Measurements from ENCODE around the gene JAZF1.

The JAZF1 gene

DNA sequence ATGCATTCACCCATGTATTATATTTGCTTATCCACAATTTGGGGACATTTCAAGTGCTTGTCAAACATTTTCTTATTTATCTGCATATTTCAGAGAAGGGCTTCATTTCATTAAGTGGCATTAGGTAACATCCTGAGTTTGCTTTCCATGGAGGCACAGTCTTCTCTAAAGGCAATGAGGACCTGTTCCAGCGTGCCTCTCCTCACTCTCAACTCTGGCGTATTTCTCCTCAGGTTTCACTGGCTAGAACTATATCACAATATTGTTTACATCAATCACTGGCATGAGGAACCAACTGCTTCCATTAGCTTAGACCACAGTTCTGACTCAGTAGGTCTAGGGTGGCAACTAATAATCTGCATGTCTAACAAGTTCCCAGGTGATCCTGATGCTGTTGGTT is 263.5 kb downstream of the JAZF1 start:
- Histone ChIP-seq H4K91ac (ENCODE audit: low read depth, low read length, poor library complexity) (no peak overlapping the region), H3K4me2 (ENCODE audit: insufficient read depth, low read length, poor library complexity, severe bottlenecking) (no peak overlapping the region), H3K4ac (ENCODE audit: low read length) (no peak overlapping the region), H2AK5ac (ENCODE audit: low read depth, low read length) (no peak overlapping the region), H3K36me3 (replicated peaks in 1 of 2; ENCODE audit: control insufficient read depth in 2 of 2, insufficient read depth in 2 of 2, low read length in 2 of 2) (no peaks in the 10 kb centered on the region), H2BK5ac (ENCODE audit: low read length) (no peak overlapping the region), H3K27ac (replicated peaks; ENCODE audit: low read length) (no peak overlapping the region), H2BK15ac (ENCODE audit: low read length) (no peak overlapping the region), H3K9ac (ENCODE audit: low read depth, low read length, poor library complexity) (no peak overlapping the region), H3K23ac (ENCODE audit: low read depth, low read length, poor library complexity) (no peak overlapping the region), H3K4me1 (ENCODE audit: control insufficient read depth in 2 of 2, insufficient read depth in 1 of 2, low read depth in 1 of 2, low read length in 2 of 2) (peaks cover 6 to 12% of the 10 kb centered on the region in 2 donors), H3K27me3 (ENCODE audit: control insufficient read depth in 3 of 3, insufficient read depth in 3 of 3, low read depth in 1 of 3, low read length in 3 of 3) (no peaks in the 10 kb centered on the region), H2BK120ac (ENCODE audit: low read depth, low read length) (no peak overlapping the region), H2BK12ac (ENCODE audit: low read length) (no peak overlapping the region), H3K4me3 (ENCODE audit: low read length in 2 of 2) (no peak overlapping the region), H3K9me3 (replicated peaks in 1 of 2; ENCODE audit: control insufficient read depth in 2 of 2, insufficient read depth in 1 of 2, low read depth in 1 of 2, low read length in 2 of 2) (no peaks in the 10 kb centered on the region), H4K8ac (ENCODE audit: low read depth, low read length) (no peak overlapping the region), H3K14ac (ENCODE audit: low read length) (no peak overlapping the region), H2AFZ (ENCODE audit: low read length) (no peak overlapping the region), H3K18ac (ENCODE audit: low read length) (no peak overlapping the region), H3K79me1 (ENCODE audit: low read depth, low read length) (no peaks in the 10 kb centered on the region)
- DNase-seq (ENCODE audit: low spot score): no peak
- no CpG with 5 or more reads among the region's 2 CpGs for WGBS, 2 donors (ENCODE audit: extremely low coverage in 2 of 2, insufficient read length in 2 of 2, insufficient replicate concordance in 1 of 2)

DNA sequence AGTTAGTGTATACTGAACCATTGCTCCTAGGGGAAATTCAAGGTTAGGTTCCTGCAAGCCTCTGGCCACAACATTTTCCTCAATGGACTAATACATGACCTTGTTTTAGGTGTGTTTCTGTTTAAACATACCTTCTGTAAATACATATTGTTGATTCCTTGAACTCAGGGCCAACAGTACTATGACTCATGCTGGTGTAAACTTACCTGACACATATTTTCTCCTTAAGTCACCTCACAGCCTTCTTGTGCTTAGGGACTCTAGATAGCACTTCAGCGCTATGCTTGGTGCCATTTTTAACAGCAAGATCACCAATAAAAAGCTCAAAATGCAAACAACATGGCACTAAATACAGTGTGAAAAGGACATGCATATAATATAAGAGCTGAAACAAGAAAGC is 264.2 kb downstream of the JAZF1 start:
- H3K9me3 ChIP-seq (replicated peaks in 1 of 2; ENCODE audit: control insufficient read depth in 2 of 2, insufficient read depth in 1 of 2, low read depth in 1 of 2, low read length in 2 of 2): no peaks in the 10 kb centered on the region
- WGBS, 2 donors (ENCODE audit: extremely low coverage in 2 of 2, insufficient read length in 2 of 2, insufficient replicate concordance in 1 of 2): no CpG with 5 or more reads among the region's 1 CpG

DNA sequence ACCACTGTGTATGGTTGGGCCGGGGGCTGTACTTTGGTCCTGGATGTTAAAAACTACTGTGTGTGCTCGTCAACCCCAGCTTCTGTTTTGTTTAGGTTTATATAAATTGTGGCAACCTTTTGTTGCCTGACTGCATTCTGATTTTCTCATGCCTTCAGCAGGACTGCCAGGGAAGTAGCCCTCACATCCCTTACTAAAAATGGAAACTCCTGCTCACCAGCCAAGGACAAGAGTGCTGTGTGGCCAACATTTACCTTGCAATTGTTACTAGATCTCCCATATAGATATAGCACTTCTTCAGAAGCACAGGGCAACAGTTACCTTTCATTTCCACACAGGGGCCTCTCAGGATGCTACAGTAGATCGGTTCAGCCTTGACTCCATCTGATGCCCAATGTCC is 266.2 kb downstream of the JAZF1 start:
- H2BK15ac ChIP-seq (ENCODE audit: low read length): no peak overlapping the region
- no peak overlapping the region for H4K8ac ChIP-seq (ENCODE audit: low read depth, low read length)
- no peak overlapping the region for H4K91ac ChIP-seq (ENCODE audit: low read depth, low read length, poor library complexity)
- H3K9ac ChIP-seq (ENCODE audit: low read depth, low read length, poor library complexity): no peak overlapping the region
- peaks cover 5 to 16% of the 10 kb centered on the region in 2 donors for H3K4me1 ChIP-seq (ENCODE audit: control insufficient read depth in 2 of 2, insufficient read depth in 1 of 2, low read depth in 1 of 2, low read length in 2 of 2)
- H3K4ac ChIP-seq (ENCODE audit: low read length): no peak overlapping the region
- no CpG with 5 or more reads among the region's 3 CpGs for WGBS, 2 donors (ENCODE audit: extremely low coverage in 2 of 2, insufficient read length in 2 of 2, insufficient replicate concordance in 1 of 2)
- no peak overlapping the region for H3K27ac ChIP-seq (replicated peaks; ENCODE audit: low read length)
- H3K4me3 ChIP-seq (ENCODE audit: low read length in 2 of 2): no peak overlapping the region
- no peaks in the 10 kb centered on the region for H3K36me3 ChIP-seq (replicated peaks in 1 of 2; ENCODE audit: control insufficient read depth in 2 of 2, insufficient read depth in 2 of 2, low read length in 2 of 2)
- H2BK5ac ChIP-seq (ENCODE audit: low read length): no peak overlapping the region
- H3K79me1 ChIP-seq (ENCODE audit: low read depth, low read length): no peaks in the 10 kb centered on the region
- no peak overlapping the region for H3K14ac ChIP-seq (ENCODE audit: low read length)
- no peak overlapping the region for H3K4me2 ChIP-seq (ENCODE audit: insufficient read depth, low read length, poor library complexity, severe bottlenecking)
- no peak overlapping the region for H2BK12ac ChIP-seq (ENCODE audit: low read length)
- H3K23ac ChIP-seq (ENCODE audit: low read depth, low read length, poor library complexity): no peak overlapping the region
- H2BK120ac ChIP-seq (ENCODE audit: low read depth, low read length): no peak overlapping the region
- H2AFZ ChIP-seq (ENCODE audit: low read length): peak overlapping the region; percentile 19
- H2AK5ac ChIP-seq (ENCODE audit: low read depth, low read length): no peak overlapping the region
- no peaks in the 10 kb centered on the region for H3K27me3 ChIP-seq (ENCODE audit: control insufficient read depth in 3 of 3, insufficient read depth in 3 of 3, low read depth in 1 of 3, low read length in 3 of 3)
- no peak for DNase-seq (ENCODE audit: low spot score)
- no peak overlapping the region for H3K18ac ChIP-seq (ENCODE audit: low read length)
- H3K9me3 ChIP-seq (replicated peaks in 1 of 2; ENCODE audit: control insufficient read depth in 2 of 2, insufficient read depth in 1 of 2, low read depth in 1 of 2, low read length in 2 of 2): no peaks in the 10 kb centered on the region

More for the DNA sequence above, 264.2 kb downstream of the JAZF1 start:
- Histone ChIP-seq H2AFZ (ENCODE audit: low read length) (no peak overlapping the region), H3K36me3 (replicated peaks in 1 of 2; ENCODE audit: control insufficient read depth in 2 of 2, insufficient read depth in 2 of 2, low read length in 2 of 2) (no peaks in the 10 kb centered on the region), H3K18ac (ENCODE audit: low read length) (no peak overlapping the region), H3K14ac (ENCODE audit: low read length) (no peak overlapping the region), H3K9ac (ENCODE audit: low read depth, low read length, poor library complexity) (no peak overlapping the region), H2BK120ac (ENCODE audit: low read depth, low read length) (no peak overlapping the region), H3K4me3 (ENCODE audit: low read length in 2 of 2) (no peak overlapping the region), H2AK5ac (ENCODE audit: low read depth, low read length) (no peak overlapping the region), H3K79me1 (ENCODE audit: low read depth, low read length) (no peaks in the 10 kb centered on the region), H4K91ac (ENCODE audit: low read depth, low read length, poor library complexity) (no peak overlapping the region), H3K4me2 (ENCODE audit: insufficient read depth, low read length, poor library complexity, severe bottlenecking) (no peak overlapping the region), H2BK5ac (ENCODE audit: low read length) (no peak overlapping the region), H3K27me3 (ENCODE audit: control insufficient read depth in 3 of 3, insufficient read depth in 3 of 3, low read depth in 1 of 3, low read length in 3 of 3) (no peaks in the 10 kb centered on the region), H3K23ac (ENCODE audit: low read depth, low read length, poor library complexity) (no peak overlapping the region), H3K4me1 (ENCODE audit: control insufficient read depth in 2 of 2, insufficient read depth in 1 of 2, low read depth in 1 of 2, low read length in 2 of 2) (peaks cover 6 to 12% of the 10 kb centered on the region in 2 donors), H3K4ac (ENCODE audit: low read length) (no peak overlapping the region), H4K8ac (ENCODE audit: low read depth, low read length) (no peak overlapping the region), H2BK15ac (ENCODE audit: low read length) (no peak overlapping the region), H3K27ac (replicated peaks; ENCODE audit: low read length) (no peak overlapping the region), H2BK12ac (ENCODE audit: low read length) (no peak overlapping the region)
- DNase-seq (ENCODE audit: low spot score): no peak

DNA sequence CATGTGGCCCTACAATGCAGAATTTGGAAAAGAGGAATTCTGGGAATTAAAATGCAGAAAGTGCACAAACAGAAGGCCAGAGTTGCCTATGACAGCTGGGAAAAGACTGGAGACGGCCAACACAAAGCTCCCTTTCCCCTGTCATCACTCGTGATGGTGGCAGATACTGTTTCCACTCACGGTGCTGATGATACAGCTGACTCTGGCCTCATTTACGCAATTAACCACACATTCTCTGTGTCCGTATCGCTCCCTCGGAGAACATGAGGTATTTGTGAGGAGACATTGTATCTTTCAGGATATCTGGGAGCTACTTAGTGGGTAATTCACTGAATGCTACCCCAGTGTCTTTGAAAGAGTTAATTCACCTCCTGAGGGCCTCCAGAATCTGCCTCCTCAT is 267.8 kb downstream of the JAZF1 start:
- Histone ChIP-seq H3K27me3 (ENCODE audit: control insufficient read depth in 3 of 3, insufficient read depth in 3 of 3, low read depth in 1 of 3, low read length in 3 of 3) (no peaks in the 10 kb centered on the region), H2AFZ (ENCODE audit: low read length) (peak overlapping the region; percentile 11), H4K8ac (ENCODE audit: low read depth, low read length) (peak overlapping the region; percentile 76), H3K4me2 (ENCODE audit: insufficient read depth, low read length, poor library complexity, severe bottlenecking) (no peak overlapping the region), H2BK5ac (ENCODE audit: low read length) (no peak overlapping the region), H3K9me3 (replicated peaks in 1 of 2; ENCODE audit: control insufficient read depth in 2 of 2, insufficient read depth in 1 of 2, low read depth in 1 of 2, low read length in 2 of 2) (no peaks in the 10 kb centered on the region), H2BK120ac (ENCODE audit: low read depth, low read length) (no peak overlapping the region), H2AK5ac (ENCODE audit: low read depth, low read length) (peak overlapping the region; percentile 60), H3K79me1 (ENCODE audit: low read depth, low read length) (no peaks in the 10 kb centered on the region), H3K14ac (ENCODE audit: low read length) (no peak overlapping the region), H3K18ac (ENCODE audit: low read length) (no peak overlapping the region), H3K4me1 (ENCODE audit: control insufficient read depth in 2 of 2, insufficient read depth in 1 of 2, low read depth in 1 of 2, low read length in 2 of 2) (peaks cover 5 to 14% of the 10 kb centered on the region in 2 donors), H3K9ac (ENCODE audit: low read depth, low read length, poor library complexity) (no peak overlapping the region), H3K23ac (ENCODE audit: low read depth, low read length, poor library complexity) (no peak overlapping the region), H2BK12ac (ENCODE audit: low read length) (peak overlapping the region; percentile 52), H3K36me3 (replicated peaks in 1 of 2; ENCODE audit: control insufficient read depth in 2 of 2, insufficient read depth in 2 of 2, low read length in 2 of 2) (no peaks in the 10 kb centered on the region), H3K4ac (ENCODE audit: low read length) (no peak overlapping the region), H2BK15ac (ENCODE audit: low read length) (no peak overlapping the region), H3K27ac (replicated peaks; ENCODE audit: low read length) (no peak overlapping the region), H3K4me3 (ENCODE audit: low read length in 2 of 2) (no peak overlapping the region), H4K91ac (ENCODE audit: low read depth, low read length, poor library complexity) (no peak overlapping the region)
- no peak for DNase-seq (ENCODE audit: low spot score)
- no CpG with 5 or more reads among the region's 7 CpGs for WGBS, 2 donors (ENCODE audit: extremely low coverage in 2 of 2, insufficient read length in 2 of 2, insufficient replicate concordance in 1 of 2)
